GM23338 (cell line): Measurements from ENCODE around the gene ADIRF. TPM values are rescaled to one million over a fixed set of nuclear protein-coding genes. Genes with fewer than 3 reads are reported as not detected.
"Not testable (repeated sequence)": the region's sequence is repeated elsewhere in the genome, so short reads cannot be mapped to it uniquely, and the experiment has no call there.

Experiments
- ATAC-seq: fragments of 200-7000 bp; cut with Tn5 transposase; 3 replicates; pipeline ENCODE4 v1.9.1; 2020
- DNase-seq: peaks from one replicate; pipeline ENCODE4 v3.0.0-alpha.2; 2015; ENCODE audit warnings: low spot score
- H2AFZ ChIP-seq: fragments of 200-600 bp; sonication (generic); 2 replicates; pipeline ENCODE4 v1.8.0; 2016; ENCODE audit warnings: antibody characterized with exemption, mild to moderate bottlenecking, moderate library complexity
- H3F3A ChIP-seq: fragments of 200-600 bp; sonication (generic); replicated peaks from 2 replicates; pipeline ENCODE4 v1.8.0; 2017; ENCODE audit warnings: antibody characterized with exemption, mixed run types, low read depth
- H3K27ac ChIP-seq: fragments of 200-600 bp; sonication (generic); 2 replicates; pipeline ENCODE4 v1.6.1; 2016; ENCODE audit warnings: low read depth
- H3K27me3 ChIP-seq: fragments of 200-600 bp; sonication (generic); 2 replicates; pipeline ENCODE4 v1.8.0; 2016; ENCODE audit warnings: mild to moderate bottlenecking, mixed run types, moderate library complexity; ENCODE audit not compliant: insufficient read depth
- H3K36me3 ChIP-seq: fragments of 200-600 bp; sonication (generic); 2 replicates; pipeline ENCODE4 v1.8.0; 2016; ENCODE audit warnings: mild to moderate bottlenecking; ENCODE audit not compliant: insufficient read depth
- H3K4me1 ChIP-seq: fragments of 200-600 bp; sonication (generic); 2 replicates; pipeline ENCODE4 v1.8.0; 2016; ENCODE audit warnings: mild to moderate bottlenecking, moderate library complexity; ENCODE audit not compliant: insufficient read depth
- H3K4me2 ChIP-seq: fragments of 200-600 bp; sonication (generic); 2 replicates; pipeline ENCODE4 v1.7.1; 2017; ENCODE audit warnings: mixed run types
- H3K4me3 ChIP-seq: fragments of 200-600 bp; sonication (generic); 2 replicates; pipeline ENCODE4 v1.6.1; 2016; ENCODE audit warnings: mixed run types
- H3K79me2 ChIP-seq: fragments of 200-600 bp; sonication (generic); replicated peaks from 2 replicates; pipeline ENCODE4 v1.8.0; 2017; ENCODE audit warnings: mild to moderate bottlenecking; ENCODE audit not compliant: insufficient read depth
- H3K9me2 ChIP-seq: fragments of 200-600 bp; sonication (generic); 2 replicates; pipeline ENCODE4 v1.8.0; 2017; ENCODE audit not compliant: insufficient read depth
- H4K20me1 ChIP-seq: fragments of 200-600 bp; sonication (generic); replicated peaks from 2 replicates; pipeline ENCODE4 v1.8.0; 2017; ENCODE audit warnings: mild to moderate bottlenecking; ENCODE audit not compliant: insufficient read depth
- H3K27ac Mint-ChIP-seq: 2 replicates; pipeline ENCODE4 v1.8.0; 2020; ENCODE audit warnings: inconsistent platforms, mild to moderate bottlenecking, moderate library complexity, mixed read lengths
- H3K27me3 Mint-ChIP-seq: 3 replicates; pipeline ENCODE4 v1.8.0; 2022; ENCODE audit warnings: low read depth, mild to moderate bottlenecking, moderate library complexity, mixed read lengths, inconsistent platforms; ENCODE audit not compliant: insufficient read depth, poor library complexity
- H3K36me3 Mint-ChIP-seq: 3 replicates; pipeline ENCODE4 v1.8.0; 2021; ENCODE audit warnings: low read depth, mild to moderate bottlenecking, inconsistent platforms, moderate library complexity, mixed read lengths
- H3K4me1 Mint-ChIP-seq: 3 replicates; pipeline ENCODE4 v1.8.0; 2020; ENCODE audit warnings: mild to moderate bottlenecking, inconsistent platforms, mixed read lengths
- H3K4me3 Mint-ChIP-seq: 3 replicates; pipeline ENCODE4 v1.8.0; 2021; ENCODE audit warnings: moderate library complexity, mild to moderate bottlenecking, inconsistent platforms, mixed read lengths
- H3K9me3 Mint-ChIP-seq: 3 replicates; pipeline ENCODE4 v1.8.0; 2020; ENCODE audit warnings: moderate library complexity, mild to moderate bottlenecking, inconsistent platforms, mixed read lengths
- CREB1 ChIP-seq: fragments of 250-450 bp; sonication (Bioruptor Pico); IDR thresholded peaks from 2 replicates; pipeline ENCODE4 v1.5.0; 2020; ENCODE audit warnings: low read depth, mild to moderate bottlenecking, moderate library complexity
- EZH2 ChIP-seq: fragments of 200-600 bp; sonication (generic); IDR thresholded peaks from one replicate; pipeline ENCODE4 v1.8.0; 2017; ENCODE audit warnings: antibody characterized with exemption, mild to moderate bottlenecking, low read depth; ENCODE audit not compliant: unreplicated experiment
- EZH2phosphoT487 ChIP-seq: fragments of 200-600 bp; sonication (generic); IDR thresholded peaks from one replicate; pipeline ENCODE4 v1.8.1; 2018; ENCODE audit warnings: antibody characterized with exemption; ENCODE audit not compliant: unreplicated experiment
- NANOG ChIP-seq: IDR thresholded peaks from 2 replicates; pipeline ENCODE4 v1.6.1; 2016; ENCODE audit warnings: antibody characterized with exemption, borderline replicate concordance
- POLR2AphosphoS5 ChIP-seq: IDR thresholded peaks from 2 replicates; pipeline ENCODE4 v1.6.1; 2016; ENCODE audit warnings: antibody characterized with exemption, low read depth
- STAT1 ChIP-seq: IDR thresholded peaks from one replicate; pipeline ENCODE4 v1.6.1; 2016; ENCODE audit warnings: antibody characterized with exemption; ENCODE audit not compliant: unreplicated experiment
- ZNF114 ChIP-seq: fragments of 250-450 bp; sonication (Bioruptor Pico); IDR thresholded peaks from 2 replicates; pipeline ENCODE4 v1.5.0; 2020; ENCODE audit warnings: mild to moderate bottlenecking, moderate library complexity
- ZNF331 ChIP-seq: fragments of 250-450 bp; sonication (Bioruptor Pico); IDR thresholded peaks from 2 replicates; pipeline ENCODE4 v1.5.0; 2020; ENCODE audit warnings: low read depth, mild to moderate bottlenecking, moderate library complexity
- polyA plus RNA-seq: library from polyadenylated mRNA; unstranded; fragments of >200 nt; fragmentation: Nextera tagmentation; extraction: Ambion mirVana; gene quantifications from 2 replicates; pipeline ENCODE4 v1.2.1, GENCODE V29; 2016
- total RNA-seq: library from RNA; depleted of rRNA; stranded (reverse); fragments of >200 nt; shearing (Covaris generic); gene quantifications from 2 replicates; pipeline ENCODE4 v1.2.3, GENCODE V29; 2014
- TF ChIP-seq, protein P1 (sequence below): fragments of 250-450 bp; sonication (Bioruptor Pico); IDR thresholded peaks from 2 replicates; pipeline ENCODE4 v1.5.0; 2020; ENCODE audit warnings: mild to moderate bottlenecking, moderate library complexity
- TF ChIP-seq, protein P2 (sequence below): IDR thresholded peaks from one replicate; pipeline ENCODE4 v1.6.1; 2018; ENCODE audit warnings: antibody characterized with exemption; ENCODE audit not compliant: unreplicated experiment
- TF ChIP-seq, protein P3 (sequence below): IDR thresholded peaks from 2 replicates; pipeline ENCODE4 v1.6.1; 2016; ENCODE audit warnings: antibody characterized with exemption

Gene ADIRF
- total and polyA plus RNA-seq, 2 experiments from 2014 or later, result 1.7 TPM; not detected in 1

DNA sequence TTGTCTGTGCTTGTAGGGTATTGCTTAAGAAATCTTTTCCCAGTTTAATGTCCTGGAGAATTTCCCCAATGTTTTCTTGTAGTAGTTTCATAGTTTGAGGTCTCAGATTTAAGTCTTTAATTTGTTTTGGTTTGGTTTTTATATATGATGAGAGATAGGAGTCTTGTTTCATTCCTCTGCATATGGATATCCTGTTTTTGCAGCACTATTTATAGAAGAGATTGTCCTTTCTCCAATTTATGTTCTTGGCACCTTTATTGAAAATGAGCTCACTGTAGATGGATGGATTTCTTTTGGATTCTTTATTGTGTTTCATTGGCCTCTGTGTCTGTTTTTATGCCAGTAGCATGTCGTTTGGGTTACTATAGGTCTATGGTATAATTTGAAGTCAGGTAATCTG lies 20.2 kb downstream of the ADIRF start:
- Mint-ChIP-seq H3K4me3 (no peak overlapping the region), H3K4me1 (peaks cover 12% of the 10 kb centered on the region; the same call in 2 of the 3 replicates), H3K36me3 (no peaks in the 10 kb centered on the region), H3K27me3 (no peaks in the 10 kb centered on the region), H3K9me3 (no peaks in the 10 kb centered on the region), H3K27ac (no peak overlapping the region)
- no peak overlapping the region for H3K27ac ChIP-seq
- DNase-seq, result no peak
- no peak overlapping the region for H3K4me2 ChIP-seq
- no peaks in the 10 kb centered on the region for H4K20me1 ChIP-seq
- H3F3A ChIP-seq, result no peaks in the 10 kb centered on the region
- no peaks in the 10 kb centered on the region for H3K9me2 ChIP-seq
- H3K27me3 ChIP-seq, result no peaks in the 10 kb centered on the region
- TF ChIP-seq NANOG, result no peak
- TF ChIP-seq, protein P1, sequence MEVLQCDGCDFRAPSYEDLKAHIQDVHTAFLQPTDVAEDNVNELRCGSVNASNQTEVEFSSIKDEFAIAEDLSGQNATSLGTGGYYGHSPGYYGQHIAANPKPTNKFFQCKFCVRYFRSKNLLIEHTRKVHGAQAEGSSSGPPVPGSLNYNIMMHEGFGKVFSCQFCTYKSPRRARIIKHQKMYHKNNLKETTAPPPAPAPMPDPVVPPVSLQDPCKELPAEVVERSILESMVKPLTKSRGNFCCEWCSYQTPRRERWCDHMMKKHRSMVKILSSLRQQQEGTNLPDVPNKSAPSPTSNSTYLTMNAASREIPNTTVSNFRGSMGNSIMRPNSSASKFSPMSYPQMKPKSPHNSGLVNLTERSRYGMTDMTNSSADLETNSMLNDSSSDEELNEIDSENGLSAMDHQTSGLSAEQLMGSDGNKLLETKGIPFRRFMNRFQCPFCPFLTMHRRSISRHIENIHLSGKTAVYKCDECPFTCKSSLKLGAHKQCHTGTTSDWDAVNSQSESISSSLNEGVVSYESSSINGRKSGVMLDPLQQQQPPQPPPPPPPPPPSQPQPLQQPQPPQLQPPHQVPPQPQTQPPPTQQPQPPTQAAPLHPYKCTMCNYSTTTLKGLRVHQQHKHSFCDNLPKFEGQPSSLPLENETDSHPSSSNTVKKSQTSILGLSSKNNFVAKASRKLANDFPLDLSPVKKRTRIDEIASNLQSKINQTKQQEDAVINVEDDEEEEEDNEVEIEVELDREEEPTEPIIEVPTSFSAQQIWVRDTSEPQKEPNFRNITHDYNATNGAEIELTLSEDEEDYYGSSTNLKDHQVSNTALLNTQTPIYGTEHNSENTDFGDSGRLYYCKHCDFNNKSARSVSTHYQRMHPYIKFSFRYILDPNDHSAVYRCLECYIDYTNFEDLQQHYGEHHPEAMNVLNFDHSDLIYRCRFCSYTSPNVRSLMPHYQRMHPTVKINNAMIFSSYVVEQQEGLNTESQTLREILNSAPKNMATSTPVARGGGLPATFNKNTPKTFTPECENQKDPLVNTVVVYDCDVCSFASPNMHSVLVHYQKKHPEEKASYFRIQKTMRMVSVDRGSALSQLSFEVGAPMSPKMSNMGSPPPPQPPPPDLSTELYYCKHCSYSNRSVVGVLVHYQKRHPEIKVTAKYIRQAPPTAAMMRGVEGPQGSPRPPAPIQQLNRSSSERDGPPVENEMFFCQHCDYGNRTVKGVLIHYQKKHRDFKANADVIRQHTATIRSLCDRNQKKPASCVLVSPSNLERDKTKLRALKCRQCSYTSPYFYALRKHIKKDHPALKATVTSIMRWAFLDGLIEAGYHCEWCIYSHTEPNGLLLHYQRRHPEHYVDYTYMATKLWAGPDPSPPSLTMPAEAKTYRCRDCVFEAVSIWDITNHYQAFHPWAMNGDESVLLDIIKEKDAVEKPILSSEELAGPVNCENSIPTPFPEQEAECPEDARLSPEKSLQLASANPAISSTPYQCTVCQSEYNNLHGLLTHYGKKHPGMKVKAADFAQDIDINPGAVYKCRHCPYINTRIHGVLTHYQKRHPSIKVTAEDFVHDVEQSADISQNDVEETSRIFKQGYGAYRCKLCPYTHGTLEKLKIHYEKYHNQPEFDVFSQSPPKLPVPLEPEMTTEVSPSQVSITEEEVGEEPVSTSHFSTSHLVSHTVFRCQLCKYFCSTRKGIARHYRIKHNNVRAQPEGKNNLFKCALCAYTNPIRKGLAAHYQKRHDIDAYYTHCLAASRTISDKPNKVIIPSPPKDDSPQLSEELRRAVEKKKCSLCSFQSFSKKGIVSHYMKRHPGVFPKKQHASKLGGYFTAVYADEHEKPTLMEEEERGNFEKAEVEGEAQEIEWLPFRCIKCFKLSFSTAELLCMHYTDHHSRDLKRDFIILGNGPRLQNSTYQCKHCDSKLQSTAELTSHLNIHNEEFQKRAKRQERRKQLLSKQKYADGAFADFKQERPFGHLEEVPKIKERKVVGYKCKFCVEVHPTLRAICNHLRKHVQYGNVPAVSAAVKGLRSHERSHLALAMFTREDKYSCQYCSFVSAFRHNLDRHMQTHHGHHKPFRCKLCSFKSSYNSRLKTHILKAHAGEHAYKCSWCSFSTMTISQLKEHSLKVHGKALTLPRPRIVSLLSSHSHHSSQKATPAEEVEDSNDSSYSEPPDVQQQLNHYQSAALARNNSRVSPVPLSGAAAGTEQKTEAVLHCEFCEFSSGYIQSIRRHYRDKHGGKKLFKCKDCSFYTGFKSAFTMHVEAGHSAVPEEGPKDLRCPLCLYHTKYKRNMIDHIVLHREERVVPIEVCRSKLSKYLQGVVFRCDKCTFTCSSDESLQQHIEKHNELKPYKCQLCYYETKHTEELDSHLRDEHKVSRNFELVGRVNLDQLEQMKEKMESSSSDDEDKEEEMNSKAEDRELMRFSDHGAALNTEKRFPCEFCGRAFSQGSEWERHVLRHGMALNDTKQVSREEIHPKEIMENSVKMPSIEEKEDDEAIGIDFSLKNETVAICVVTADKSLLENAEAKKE (CRISPR knock-in tag), result no peak
- TF ChIP-seq EZH2phosphoT487, result no peak
- no peak for TF ChIP-seq CREB1 (CRISPR knock-in tag)
- no peak for TF ChIP-seq STAT1
- TF ChIP-seq EZH2, result no peak
- TF ChIP-seq ZNF331 (CRISPR knock-in tag), result no peak
- TF ChIP-seq, protein P2, sequence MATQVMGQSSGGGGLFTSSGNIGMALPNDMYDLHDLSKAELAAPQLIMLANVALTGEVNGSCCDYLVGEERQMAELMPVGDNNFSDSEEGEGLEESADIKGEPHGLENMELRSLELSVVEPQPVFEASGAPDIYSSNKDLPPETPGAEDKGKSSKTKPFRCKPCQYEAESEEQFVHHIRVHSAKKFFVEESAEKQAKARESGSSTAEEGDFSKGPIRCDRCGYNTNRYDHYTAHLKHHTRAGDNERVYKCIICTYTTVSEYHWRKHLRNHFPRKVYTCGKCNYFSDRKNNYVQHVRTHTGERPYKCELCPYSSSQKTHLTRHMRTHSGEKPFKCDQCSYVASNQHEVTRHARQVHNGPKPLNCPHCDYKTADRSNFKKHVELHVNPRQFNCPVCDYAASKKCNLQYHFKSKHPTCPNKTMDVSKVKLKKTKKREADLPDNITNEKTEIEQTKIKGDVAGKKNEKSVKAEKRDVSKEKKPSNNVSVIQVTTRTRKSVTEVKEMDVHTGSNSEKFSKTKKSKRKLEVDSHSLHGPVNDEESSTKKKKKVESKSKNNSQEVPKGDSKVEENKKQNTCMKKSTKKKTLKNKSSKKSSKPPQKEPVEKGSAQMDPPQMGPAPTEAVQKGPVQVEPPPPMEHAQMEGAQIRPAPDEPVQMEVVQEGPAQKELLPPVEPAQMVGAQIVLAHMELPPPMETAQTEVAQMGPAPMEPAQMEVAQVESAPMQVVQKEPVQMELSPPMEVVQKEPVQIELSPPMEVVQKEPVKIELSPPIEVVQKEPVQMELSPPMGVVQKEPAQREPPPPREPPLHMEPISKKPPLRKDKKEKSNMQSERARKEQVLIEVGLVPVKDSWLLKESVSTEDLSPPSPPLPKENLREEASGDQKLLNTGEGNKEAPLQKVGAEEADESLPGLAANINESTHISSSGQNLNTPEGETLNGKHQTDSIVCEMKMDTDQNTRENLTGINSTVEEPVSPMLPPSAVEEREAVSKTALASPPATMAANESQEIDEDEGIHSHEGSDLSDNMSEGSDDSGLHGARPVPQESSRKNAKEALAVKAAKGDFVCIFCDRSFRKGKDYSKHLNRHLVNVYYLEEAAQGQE, result no peak
- TF ChIP-seq, protein P3, sequence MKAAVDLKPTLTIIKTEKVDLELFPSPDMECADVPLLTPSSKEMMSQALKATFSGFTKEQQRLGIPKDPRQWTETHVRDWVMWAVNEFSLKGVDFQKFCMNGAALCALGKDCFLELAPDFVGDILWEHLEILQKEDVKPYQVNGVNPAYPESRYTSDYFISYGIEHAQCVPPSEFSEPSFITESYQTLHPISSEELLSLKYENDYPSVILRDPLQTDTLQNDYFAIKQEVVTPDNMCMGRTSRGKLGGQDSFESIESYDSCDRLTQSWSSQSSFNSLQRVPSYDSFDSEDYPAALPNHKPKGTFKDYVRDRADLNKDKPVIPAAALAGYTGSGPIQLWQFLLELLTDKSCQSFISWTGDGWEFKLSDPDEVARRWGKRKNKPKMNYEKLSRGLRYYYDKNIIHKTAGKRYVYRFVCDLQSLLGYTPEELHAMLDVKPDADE, result no peak
- no peak for TF ChIP-seq ZNF114
- no peak for TF ChIP-seq POLR2AphosphoS5
- H2AFZ ChIP-seq, result no peak overlapping the region
- H3K4me3 ChIP-seq, result no peak overlapping the region
- H3K4me1 ChIP-seq, result no peaks in the 10 kb centered on the region
- ATAC-seq, result no peak
- H3K36me3 ChIP-seq, result no peaks in the 10 kb centered on the region
- no peaks in the 10 kb centered on the region for H3K79me2 ChIP-seq

DNA sequence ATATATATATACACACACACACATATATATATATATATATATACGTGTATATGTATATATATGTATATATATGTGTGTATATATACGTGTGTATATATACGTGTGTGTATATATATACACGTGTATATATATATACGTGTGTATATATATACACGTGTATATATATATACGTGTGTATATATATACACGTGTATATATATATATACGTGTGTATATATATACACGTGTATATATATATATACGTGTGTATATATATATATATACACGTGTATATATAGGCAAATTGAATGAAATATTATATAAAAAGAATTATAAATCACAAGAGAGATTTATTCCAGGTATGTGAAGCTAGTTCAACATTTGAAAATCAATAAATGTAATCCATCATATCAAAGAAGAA lies 23.1 kb downstream of the ADIRF start:
- not testable (repeated sequence) for H3K4me1 ChIP-seq, H3K27ac ChIP-seq, H3K9me3 Mint-ChIP-seq, H3K4me3 Mint-ChIP-seq, H3K36me3 ChIP-seq, H3K79me2 ChIP-seq, H3K4me3 ChIP-seq, H3K27me3 ChIP-seq, H3K36me3 Mint-ChIP-seq, DNase-seq, H4K20me1 ChIP-seq, H2AFZ ChIP-seq, H3K4me2 ChIP-seq, H3F3A ChIP-seq, H3K27ac Mint-ChIP-seq, H3K27me3 Mint-ChIP-seq, H3K9me2 ChIP-seq, H3K4me1 Mint-ChIP-seq, ATAC-seq
